Measurements from ENCODE around the gene KCNJ15. TPM values are rescaled to one million over a fixed set of nuclear protein-coding genes. Genes with fewer than 3 reads are reported as not detected.

KCNJ15 gene
- total RNA-seq, 3 donors from 2014 or later = 0.44 to 0.77 TPM; not detected in 1

DNA sequence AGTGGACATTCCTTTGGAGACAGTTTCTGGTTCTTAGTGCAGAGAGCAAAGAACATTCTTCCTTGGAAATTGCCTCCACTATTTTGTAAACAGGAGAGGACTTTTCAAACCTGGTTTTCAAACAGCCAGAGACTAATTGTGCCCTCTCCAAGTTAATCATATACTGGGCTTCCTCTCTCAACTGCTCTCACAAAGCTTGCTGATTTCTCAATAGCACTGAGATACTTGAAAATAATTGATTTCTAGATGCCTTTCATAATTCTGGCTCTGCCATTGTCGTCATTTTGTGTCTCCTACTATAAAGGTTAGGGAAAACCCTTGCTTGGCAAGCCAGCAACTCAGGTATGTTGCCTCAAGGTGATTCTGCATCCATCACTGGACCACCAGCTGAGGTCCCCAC, 56.0 kb downstream of the KCNJ15 start:
- ATAC-seq = no peak
- Histone ChIP-seq H3K4me3 (no peak overlapping the region), H3K9me3 (no peaks in the 10 kb centered on the region), H3K4me1 (ENCODE audit: low read depth) (no peaks in the 10 kb centered on the region), H3K36me3 (ENCODE audit: low read depth) (no peaks in the 10 kb centered on the region)
- intact Hi-C loops (cut with DNase I, micrococcal nuclease) = no loop called here
- TF ChIP-seq, protein P1, sequence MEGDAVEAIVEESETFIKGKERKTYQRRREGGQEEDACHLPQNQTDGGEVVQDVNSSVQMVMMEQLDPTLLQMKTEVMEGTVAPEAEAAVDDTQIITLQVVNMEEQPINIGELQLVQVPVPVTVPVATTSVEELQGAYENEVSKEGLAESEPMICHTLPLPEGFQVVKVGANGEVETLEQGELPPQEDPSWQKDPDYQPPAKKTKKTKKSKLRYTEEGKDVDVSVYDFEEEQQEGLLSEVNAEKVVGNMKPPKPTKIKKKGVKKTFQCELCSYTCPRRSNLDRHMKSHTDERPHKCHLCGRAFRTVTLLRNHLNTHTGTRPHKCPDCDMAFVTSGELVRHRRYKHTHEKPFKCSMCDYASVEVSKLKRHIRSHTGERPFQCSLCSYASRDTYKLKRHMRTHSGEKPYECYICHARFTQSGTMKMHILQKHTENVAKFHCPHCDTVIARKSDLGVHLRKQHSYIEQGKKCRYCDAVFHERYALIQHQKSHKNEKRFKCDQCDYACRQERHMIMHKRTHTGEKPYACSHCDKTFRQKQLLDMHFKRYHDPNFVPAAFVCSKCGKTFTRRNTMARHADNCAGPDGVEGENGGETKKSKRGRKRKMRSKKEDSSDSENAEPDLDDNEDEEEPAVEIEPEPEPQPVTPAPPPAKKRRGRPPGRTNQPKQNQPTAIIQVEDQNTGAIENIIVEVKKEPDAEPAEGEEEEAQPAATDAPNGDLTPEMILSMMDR (IDR thresholded peaks at IDR 0.05) = no peak
- no peak for DNase-seq

DNA sequence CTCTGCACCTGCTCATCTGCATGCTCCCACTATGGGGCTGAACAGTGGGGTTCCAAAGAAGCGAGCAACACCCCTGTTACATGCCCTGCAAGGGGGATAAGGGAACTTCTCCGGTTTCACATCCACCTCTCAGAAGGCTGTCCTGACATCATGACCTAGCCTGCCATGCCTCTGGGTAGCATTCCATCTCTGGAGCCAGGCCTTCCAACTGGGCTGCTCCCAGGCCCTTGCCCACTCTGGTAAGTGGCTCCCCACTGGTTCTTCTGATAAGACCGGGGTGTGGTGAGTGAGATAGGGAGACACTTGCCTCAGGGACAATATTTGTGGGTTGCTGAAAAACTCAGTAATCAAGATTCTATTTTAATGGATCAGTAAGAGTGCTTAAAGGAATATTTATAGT, 57.8 kb downstream of the KCNJ15 start:
- no peak for DNase-seq
- no peak for ATAC-seq
- intact Hi-C loops (cut with DNase I, micrococcal nuclease) = no loop called here
- Histone ChIP-seq H3K36me3 (ENCODE audit: low read depth) (no peaks in the 10 kb centered on the region), H3K4me1 (ENCODE audit: low read depth) (no peaks in the 10 kb centered on the region), H3K9me3 (no peaks in the 10 kb centered on the region), H3K4me3 (no peak overlapping the region)
- TF ChIP-seq, protein P1 (IDR thresholded peaks at IDR 0.05) = no peak

DNA sequence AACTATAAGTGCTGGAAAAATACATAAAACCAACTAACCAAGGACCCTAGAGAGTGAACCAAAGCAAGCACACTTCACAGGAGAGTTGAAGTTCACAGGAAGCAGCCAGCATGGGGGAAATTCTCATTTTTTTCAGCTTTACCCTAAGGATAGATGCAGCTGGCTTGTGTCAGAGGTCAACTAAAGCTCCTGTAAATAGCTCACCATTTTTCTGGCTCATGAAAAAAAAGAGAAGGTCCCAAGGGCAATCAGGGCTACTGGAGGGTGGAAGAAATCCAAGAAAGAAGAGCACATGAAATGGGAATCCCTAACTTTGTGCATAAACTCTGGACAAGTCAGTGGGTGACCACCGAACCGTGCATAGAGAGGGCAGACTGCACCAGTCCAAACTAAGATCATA, 58.3 kb downstream of the KCNJ15 start:
- no peaks in the 10 kb centered on the region for H3K4me1 ChIP-seq (ENCODE audit: low read depth)
- no peak for DNase-seq
- no peak for ATAC-seq
- TF ChIP-seq, protein P1 (IDR thresholded peaks at IDR 0.05) = no peak
- intact Hi-C loops (cut with DNase I, micrococcal nuclease) = no loop called here
- H3K4me3 ChIP-seq = no peak overlapping the region
- no peaks in the 10 kb centered on the region for H3K9me3 ChIP-seq
- H3K36me3 ChIP-seq (ENCODE audit: low read depth) = no peaks in the 10 kb centered on the region

DNA sequence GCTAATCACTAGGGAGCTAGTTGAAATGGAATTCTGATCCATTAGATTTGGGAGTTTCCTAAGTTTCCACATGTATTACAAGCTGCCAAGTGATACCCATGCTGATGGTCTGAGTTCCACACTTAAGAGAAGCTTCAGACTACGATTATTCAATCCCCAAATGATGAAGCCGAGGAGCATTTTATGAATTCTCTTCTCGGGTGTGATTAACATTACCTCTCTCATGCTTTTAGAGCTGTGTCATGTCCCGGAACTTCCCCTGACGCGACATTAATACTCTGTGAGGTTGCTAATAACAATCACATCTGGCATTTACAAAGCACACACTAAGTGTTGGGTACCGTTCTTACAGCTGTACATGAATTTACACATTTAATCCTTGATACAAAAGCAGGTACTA, 63.0 kb downstream of the KCNJ15 start:
- no peak overlapping the region for H3K4me3 ChIP-seq
- TF ChIP-seq, protein P1 (IDR thresholded peaks at IDR 0.05) = no peak
- no peaks in the 10 kb centered on the region for H3K9me3 ChIP-seq
- H3K36me3 ChIP-seq (ENCODE audit: low read depth) = no peaks in the 10 kb centered on the region
- no peak for DNase-seq
- H3K4me1 ChIP-seq (ENCODE audit: low read depth) = no peaks in the 10 kb centered on the region
- ATAC-seq = no peak
- intact Hi-C loops (cut with DNase I, micrococcal nuclease) = no loop called here

DNA sequence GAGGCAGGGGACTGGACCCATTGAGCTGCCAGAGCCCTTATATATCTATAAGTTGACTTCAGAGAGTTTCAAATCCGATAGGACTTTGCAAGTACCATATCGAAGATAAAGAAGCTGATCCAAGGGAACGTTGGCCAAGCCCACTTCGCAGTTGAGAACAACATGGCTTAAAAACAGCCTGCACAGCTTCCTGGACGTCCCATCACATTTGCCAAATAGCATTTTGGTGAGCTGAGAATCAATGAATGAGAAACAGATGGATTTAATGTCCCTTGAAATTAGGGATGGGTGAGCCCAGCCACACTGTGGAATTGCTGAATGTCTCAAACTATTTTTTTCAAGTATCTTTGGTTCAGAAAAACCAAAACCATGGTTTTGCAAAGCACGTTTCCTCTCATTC, 64.8 kb downstream of the KCNJ15 start:
- no peak for ATAC-seq
- no peaks in the 10 kb centered on the region for H3K9me3 ChIP-seq
- DNase-seq = no peak
- H3K36me3 ChIP-seq (ENCODE audit: low read depth) = no peaks in the 10 kb centered on the region
- H3K4me3 ChIP-seq = no peak overlapping the region
- TF ChIP-seq, protein P1 (IDR thresholded peaks at IDR 0.05) = no peak
- intact Hi-C loops (cut with DNase I, micrococcal nuclease) = no loop called here
- H3K4me1 ChIP-seq (ENCODE audit: low read depth) = no peaks in the 10 kb centered on the region

DNA sequence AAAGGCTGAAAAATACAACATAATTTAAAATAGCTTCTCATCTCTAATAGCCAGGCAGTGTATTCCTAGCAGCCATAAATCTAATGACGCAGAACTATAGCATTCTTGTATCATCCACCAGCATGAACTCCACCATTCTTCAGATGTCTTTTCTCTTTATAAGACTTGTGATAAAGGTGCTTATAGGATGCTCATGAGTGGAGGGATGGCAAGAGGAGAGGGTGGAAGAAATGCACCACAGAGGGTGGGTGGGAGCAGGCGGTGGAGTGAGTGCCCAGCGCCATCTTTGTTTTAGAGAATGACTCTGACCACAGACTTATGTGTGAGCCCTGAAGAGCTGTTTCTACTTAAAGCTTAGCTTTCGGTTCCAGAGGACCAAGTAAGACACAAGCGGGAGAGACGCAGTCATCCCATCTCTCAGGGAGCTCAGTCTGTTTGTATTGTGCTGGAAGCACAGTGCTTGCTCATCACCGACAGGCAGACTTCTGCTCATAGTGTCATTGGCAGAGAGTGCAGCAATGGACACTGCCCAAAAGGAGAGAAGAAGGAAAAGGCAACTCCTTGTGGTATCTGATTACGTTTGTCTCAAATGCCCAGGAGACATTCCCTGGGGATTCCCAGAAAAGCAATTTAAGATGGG, 65.6 kb downstream of the KCNJ15 start:
- ATAC-seq = no peak
- TF ChIP-seq, protein P1 (IDR thresholded peaks at IDR 0.05) = no peak
- no peak for DNase-seq
- Histone ChIP-seq H3K4me3 (no peak overlapping the region), H3K9me3 (no peaks in the 10 kb centered on the region), H3K36me3 (ENCODE audit: low read depth) (no peaks in the 10 kb centered on the region), H3K4me1 (ENCODE audit: low read depth) (no peaks in the 10 kb centered on the region)
- intact Hi-C loops (cut with DNase I, micrococcal nuclease) = no loop called here
